GM12875 (cell line): ENCODE measurements around the gene TCF12.

ENCODE experiments used
- H3K4me3 ChIP-seq: one replicate; pipeline ENCODE4 v1.5.1; 2011; ENCODE audit warnings: low read depth, low read length, control low read depth
- TF ChIP-seq, protein P1 (sequence below): IDR thresholded peaks from 2 replicates; pipeline ENCODE4 v1.5.1; 2011; ENCODE audit warnings: low read depth, mild to moderate bottlenecking, control low read depth, inconsistent platforms, low read length, moderate library complexity, borderline replicate concordance; ENCODE audit not compliant: insufficient read depth

The TCF12 gene

DNA sequence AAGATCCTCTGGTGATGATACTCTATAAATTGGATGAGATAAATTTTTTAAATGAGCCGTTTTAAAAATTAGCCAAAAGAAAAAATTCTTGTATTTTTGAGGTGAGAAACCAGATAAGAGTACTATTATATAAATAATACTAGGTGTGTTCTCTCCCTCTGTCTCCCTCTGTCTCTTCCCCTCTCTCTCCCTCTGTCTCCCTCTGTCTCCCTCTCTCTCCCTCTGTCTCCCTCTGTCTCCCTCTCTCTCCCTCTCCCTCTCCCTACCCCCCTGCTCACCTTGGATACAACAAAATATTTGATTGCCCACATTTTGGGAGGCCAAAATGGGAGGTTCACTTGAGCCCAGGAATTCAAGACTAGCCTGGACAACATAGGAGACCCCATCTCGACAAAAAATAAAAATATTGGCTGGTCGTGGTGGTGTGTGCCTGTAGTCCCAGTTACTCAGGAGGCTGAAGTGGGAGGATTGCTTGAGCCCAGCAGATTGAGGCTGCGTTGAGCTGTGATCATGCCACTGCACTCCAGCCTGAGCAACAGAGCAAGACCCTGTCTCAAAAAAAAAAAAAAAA lies 168.5 kb downstream of the TCF12 start:
- TF ChIP-seq, protein P1, sequence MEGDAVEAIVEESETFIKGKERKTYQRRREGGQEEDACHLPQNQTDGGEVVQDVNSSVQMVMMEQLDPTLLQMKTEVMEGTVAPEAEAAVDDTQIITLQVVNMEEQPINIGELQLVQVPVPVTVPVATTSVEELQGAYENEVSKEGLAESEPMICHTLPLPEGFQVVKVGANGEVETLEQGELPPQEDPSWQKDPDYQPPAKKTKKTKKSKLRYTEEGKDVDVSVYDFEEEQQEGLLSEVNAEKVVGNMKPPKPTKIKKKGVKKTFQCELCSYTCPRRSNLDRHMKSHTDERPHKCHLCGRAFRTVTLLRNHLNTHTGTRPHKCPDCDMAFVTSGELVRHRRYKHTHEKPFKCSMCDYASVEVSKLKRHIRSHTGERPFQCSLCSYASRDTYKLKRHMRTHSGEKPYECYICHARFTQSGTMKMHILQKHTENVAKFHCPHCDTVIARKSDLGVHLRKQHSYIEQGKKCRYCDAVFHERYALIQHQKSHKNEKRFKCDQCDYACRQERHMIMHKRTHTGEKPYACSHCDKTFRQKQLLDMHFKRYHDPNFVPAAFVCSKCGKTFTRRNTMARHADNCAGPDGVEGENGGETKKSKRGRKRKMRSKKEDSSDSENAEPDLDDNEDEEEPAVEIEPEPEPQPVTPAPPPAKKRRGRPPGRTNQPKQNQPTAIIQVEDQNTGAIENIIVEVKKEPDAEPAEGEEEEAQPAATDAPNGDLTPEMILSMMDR, result no peak

DNA sequence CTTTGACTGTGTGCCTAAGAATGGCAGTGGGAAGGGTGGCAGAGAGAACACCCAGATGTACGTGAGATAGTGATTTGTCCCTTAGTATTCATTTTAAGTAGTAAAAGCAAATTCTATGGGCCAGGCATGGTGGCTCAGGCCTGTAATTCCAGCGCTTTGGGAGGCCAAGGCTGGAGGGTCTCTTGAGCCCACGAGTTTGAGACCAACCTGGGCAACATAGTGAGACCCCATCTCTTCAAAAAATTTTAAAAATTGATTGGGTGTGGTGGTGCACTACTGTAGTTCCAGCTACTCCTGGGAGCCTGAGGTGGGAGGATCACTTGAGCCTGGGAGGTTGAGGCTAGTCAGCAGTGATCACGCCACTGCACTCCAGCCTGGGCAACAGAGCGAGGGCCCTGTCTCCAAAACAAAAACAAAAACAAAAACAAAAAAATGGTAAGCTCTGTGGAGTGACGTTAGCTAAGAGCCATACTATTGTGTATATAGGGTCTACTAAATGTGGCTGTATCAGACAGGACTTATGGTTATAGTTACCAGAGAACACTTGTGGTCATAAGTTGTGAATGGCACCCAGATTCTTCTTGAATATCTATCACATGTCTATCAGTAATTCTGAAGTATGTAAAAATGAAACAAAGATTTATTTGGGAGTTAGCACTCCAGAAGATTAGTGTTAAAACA lies 171.5 kb downstream of the TCF12 start:
- H3K4me3 ChIP-seq, result no peak overlapping the region
- TF ChIP-seq, protein P1, result no peak

More for the DNA sequence above, 168.5 kb downstream of the TCF12 start:
- no peak overlapping the region for H3K4me3 ChIP-seq

DNA sequence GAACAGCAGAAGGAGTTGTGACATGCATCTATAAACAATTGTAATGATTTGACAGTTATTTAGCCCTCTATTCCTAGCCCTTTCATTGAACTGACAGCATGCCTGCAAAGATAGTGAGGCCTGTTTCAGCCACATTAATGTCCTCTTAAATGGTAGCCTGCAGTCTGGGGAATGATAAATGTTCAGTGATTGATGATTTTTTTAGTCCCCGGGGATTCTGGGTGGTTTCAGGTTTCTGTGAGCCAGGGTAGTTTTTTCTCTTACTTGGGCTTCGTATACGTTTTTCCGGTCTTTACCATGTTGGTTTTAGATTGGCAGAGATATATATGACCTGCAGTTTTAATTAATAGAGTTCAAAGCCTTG lies 172.0 kb downstream of the TCF12 start:
- no peak overlapping the region for H3K4me3 ChIP-seq
- TF ChIP-seq, protein P1, result no peak

DNA sequence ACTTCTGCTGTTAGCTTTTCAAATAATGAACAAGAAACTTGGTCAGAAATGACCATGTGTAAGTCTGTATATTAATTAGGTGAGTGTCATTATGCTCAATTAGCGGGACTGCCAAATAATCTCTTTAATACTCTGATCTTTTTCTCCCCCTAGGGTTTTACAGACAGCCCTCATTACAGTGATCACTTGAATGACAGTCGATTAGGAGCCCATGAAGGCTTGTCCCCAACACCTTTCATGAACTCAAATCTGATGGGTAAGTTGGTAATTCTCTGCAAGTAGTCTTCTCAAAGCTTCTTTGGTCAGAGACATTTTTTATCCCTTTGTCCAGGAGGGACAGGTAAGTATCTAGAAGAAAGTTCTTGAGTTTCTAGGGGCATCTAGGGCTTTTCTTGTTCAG lies 173.2 kb downstream of the TCF12 start:
- TF ChIP-seq, protein P1, result no peak
- H3K4me3 ChIP-seq, result no peak overlapping the region

DNA sequence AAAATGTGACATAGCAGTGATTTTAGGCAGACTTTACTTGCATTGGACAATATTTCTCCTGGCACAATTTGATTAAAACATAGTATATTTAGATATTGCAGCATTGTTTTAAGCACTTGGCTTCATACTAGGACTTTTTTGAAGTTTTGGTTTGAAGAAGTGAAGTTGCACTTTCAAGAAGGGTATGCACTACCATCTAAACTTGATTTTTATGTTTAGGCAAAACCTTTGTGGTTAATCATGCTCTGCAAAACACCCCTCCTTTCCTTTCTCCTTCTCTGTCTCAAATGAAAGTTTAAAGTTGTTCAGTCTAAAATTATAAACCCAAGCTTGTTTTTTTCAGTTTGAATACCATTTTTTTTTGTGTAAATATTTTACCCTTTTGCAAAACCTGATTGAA lies 173.8 kb downstream of the TCF12 start:
- TF ChIP-seq, protein P1, result no peak
- H3K4me3 ChIP-seq, result no peak overlapping the region

DNA sequence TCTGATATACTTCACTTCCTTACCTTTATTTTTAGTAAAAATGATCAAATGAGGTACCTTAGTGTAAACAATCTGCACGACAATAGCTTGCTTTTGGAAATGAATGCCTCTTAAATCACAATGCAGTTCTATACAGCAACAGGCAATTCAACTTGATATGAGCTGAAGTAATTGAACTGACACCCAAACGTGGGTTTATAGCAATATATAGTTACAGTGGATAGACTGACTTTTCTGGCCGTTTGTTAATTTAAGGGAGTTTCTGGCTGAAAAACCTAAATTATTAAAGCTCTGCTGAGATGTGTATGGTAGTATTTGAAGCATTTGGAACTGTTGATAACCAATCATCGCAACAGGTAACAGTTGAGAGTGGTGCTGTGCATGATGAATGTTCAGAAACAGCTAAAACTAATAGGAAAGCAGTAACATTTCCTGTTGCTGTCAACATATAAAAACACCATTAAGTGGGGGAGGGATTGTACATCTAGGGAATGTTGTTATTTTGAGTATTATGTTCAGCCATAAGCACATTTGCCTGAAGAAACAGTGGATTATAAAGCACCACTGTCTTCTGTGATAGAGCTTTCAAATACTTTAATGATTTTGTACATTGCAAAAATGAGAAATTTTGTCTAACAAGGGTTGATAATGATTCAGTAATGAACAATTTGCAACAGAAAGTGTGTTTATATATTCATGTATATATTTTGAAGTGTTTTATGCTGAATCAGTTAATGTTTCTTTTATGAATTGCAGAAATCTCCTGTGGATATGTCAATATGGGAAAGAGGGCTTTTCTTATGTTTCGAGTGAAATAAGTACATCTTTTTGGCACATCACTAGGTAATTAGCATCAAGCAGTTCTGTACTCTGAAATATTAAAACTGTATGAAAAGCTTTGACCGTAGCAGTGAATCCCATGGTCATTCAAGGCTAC lies 176.1 kb downstream of the TCF12 start:
- TF ChIP-seq, protein P1, result no peak
- H3K4me3 ChIP-seq, result no peak overlapping the region

DNA sequence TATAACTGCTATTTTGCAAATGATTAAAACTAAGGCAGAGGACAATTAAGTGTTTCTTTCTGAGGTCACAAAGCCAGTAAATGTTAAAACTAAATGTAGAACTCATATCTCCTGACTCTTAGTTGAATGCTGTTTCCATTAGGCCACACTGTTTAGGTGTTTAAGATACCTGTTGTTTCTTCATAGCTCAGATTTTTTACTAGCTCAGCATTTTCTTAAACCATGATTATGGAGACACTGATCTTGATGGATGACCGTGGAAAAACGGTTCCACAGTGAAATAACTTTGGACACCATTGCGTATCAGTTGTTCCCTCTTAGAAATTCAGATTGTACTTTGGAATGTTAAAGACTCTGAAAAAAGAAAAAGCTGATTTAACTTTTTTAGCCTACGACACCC lies 177.5 kb downstream of the TCF12 start:
- TF ChIP-seq, protein P1, result no peak
- no peak overlapping the region for H3K4me3 ChIP-seq
